GM23338 (cell line): ENCODE measurements around the gene EPHA3. TPM values are rescaled to one million over a fixed set of nuclear protein-coding genes. Genes with fewer than 3 reads are reported as not detected.

ENCODE experiments used
- ATAC-seq: fragments of 200-7000 bp; cut with Tn5 transposase; 3 replicates; pipeline ENCODE4 v1.9.1; 2020
- DNase-seq: peaks from one replicate; pipeline ENCODE4 v3.0.0-alpha.2; 2015; ENCODE audit warnings: low spot score
- H2AFZ ChIP-seq: fragments of 200-600 bp; sonication (generic); 2 replicates; pipeline ENCODE4 v1.8.0; 2016; ENCODE audit warnings: antibody characterized with exemption, mild to moderate bottlenecking, moderate library complexity
- H3F3A ChIP-seq: fragments of 200-600 bp; sonication (generic); replicated peaks from 2 replicates; pipeline ENCODE4 v1.8.0; 2017; ENCODE audit warnings: antibody characterized with exemption, mixed run types, low read depth
- H3K27ac ChIP-seq: fragments of 200-600 bp; sonication (generic); 2 replicates; pipeline ENCODE4 v1.6.1; 2016; ENCODE audit warnings: low read depth
- H3K27me3 ChIP-seq: fragments of 200-600 bp; sonication (generic); 2 replicates; pipeline ENCODE4 v1.8.0; 2016; ENCODE audit warnings: mild to moderate bottlenecking, mixed run types, moderate library complexity; ENCODE audit not compliant: insufficient read depth
- H3K36me3 ChIP-seq: fragments of 200-600 bp; sonication (generic); 2 replicates; pipeline ENCODE4 v1.8.0; 2016; ENCODE audit warnings: mild to moderate bottlenecking; ENCODE audit not compliant: insufficient read depth
- H3K4me1 ChIP-seq: fragments of 200-600 bp; sonication (generic); 2 replicates; pipeline ENCODE4 v1.8.0; 2016; ENCODE audit warnings: mild to moderate bottlenecking, moderate library complexity; ENCODE audit not compliant: insufficient read depth
- H3K4me2 ChIP-seq: fragments of 200-600 bp; sonication (generic); 2 replicates; pipeline ENCODE4 v1.7.1; 2017; ENCODE audit warnings: mixed run types
- H3K4me3 ChIP-seq: fragments of 200-600 bp; sonication (generic); 2 replicates; pipeline ENCODE4 v1.6.1; 2016; ENCODE audit warnings: mixed run types
- H3K79me2 ChIP-seq: fragments of 200-600 bp; sonication (generic); replicated peaks from 2 replicates; pipeline ENCODE4 v1.8.0; 2017; ENCODE audit warnings: mild to moderate bottlenecking; ENCODE audit not compliant: insufficient read depth
- H3K9me2 ChIP-seq: fragments of 200-600 bp; sonication (generic); 2 replicates; pipeline ENCODE4 v1.8.0; 2017; ENCODE audit not compliant: insufficient read depth
- H4K20me1 ChIP-seq: fragments of 200-600 bp; sonication (generic); replicated peaks from 2 replicates; pipeline ENCODE4 v1.8.0; 2017; ENCODE audit warnings: mild to moderate bottlenecking; ENCODE audit not compliant: insufficient read depth
- H3K27ac Mint-ChIP-seq: 2 replicates; pipeline ENCODE4 v1.8.0; 2020; ENCODE audit warnings: inconsistent platforms, mild to moderate bottlenecking, moderate library complexity, mixed read lengths
- H3K27me3 Mint-ChIP-seq: 3 replicates; pipeline ENCODE4 v1.8.0; 2022; ENCODE audit warnings: low read depth, mild to moderate bottlenecking, moderate library complexity, mixed read lengths, inconsistent platforms; ENCODE audit not compliant: insufficient read depth, poor library complexity
- H3K36me3 Mint-ChIP-seq: 3 replicates; pipeline ENCODE4 v1.8.0; 2021; ENCODE audit warnings: low read depth, mild to moderate bottlenecking, inconsistent platforms, moderate library complexity, mixed read lengths
- H3K4me1 Mint-ChIP-seq: 3 replicates; pipeline ENCODE4 v1.8.0; 2020; ENCODE audit warnings: mild to moderate bottlenecking, inconsistent platforms, mixed read lengths
- H3K4me3 Mint-ChIP-seq: 3 replicates; pipeline ENCODE4 v1.8.0; 2021; ENCODE audit warnings: moderate library complexity, mild to moderate bottlenecking, inconsistent platforms, mixed read lengths
- H3K9me3 Mint-ChIP-seq: 3 replicates; pipeline ENCODE4 v1.8.0; 2020; ENCODE audit warnings: moderate library complexity, mild to moderate bottlenecking, inconsistent platforms, mixed read lengths
- CREB1 ChIP-seq: fragments of 250-450 bp; sonication (Bioruptor Pico); IDR thresholded peaks from 2 replicates; pipeline ENCODE4 v1.5.0; 2020; ENCODE audit warnings: low read depth, mild to moderate bottlenecking, moderate library complexity
- JUNB ChIP-seq: IDR thresholded peaks from one replicate; pipeline ENCODE4 v1.6.1; 2016; ENCODE audit warnings: antibody characterized with exemption; ENCODE audit not compliant: unreplicated experiment
- NANOG ChIP-seq: IDR thresholded peaks from 2 replicates; pipeline ENCODE4 v1.6.1; 2016; ENCODE audit warnings: antibody characterized with exemption, borderline replicate concordance
- POLR2AphosphoS5 ChIP-seq: IDR thresholded peaks from 2 replicates; pipeline ENCODE4 v1.6.1; 2016; ENCODE audit warnings: antibody characterized with exemption, low read depth
- REST ChIP-seq: IDR thresholded peaks from one replicate; pipeline ENCODE4 v1.6.1; 2018; ENCODE audit warnings: antibody characterized with exemption; ENCODE audit not compliant: unreplicated experiment
- ZNF331 ChIP-seq: fragments of 250-450 bp; sonication (Bioruptor Pico); IDR thresholded peaks from 2 replicates; pipeline ENCODE4 v1.5.0; 2020; ENCODE audit warnings: low read depth, mild to moderate bottlenecking, moderate library complexity
- polyA plus RNA-seq: library from polyadenylated mRNA; unstranded; fragments of >200 nt; fragmentation: Nextera tagmentation; extraction: Ambion mirVana; gene quantifications from 2 replicates; pipeline ENCODE4 v1.2.1, GENCODE V29; 2016
- total RNA-seq: library from RNA; depleted of rRNA; stranded (reverse); fragments of >200 nt; shearing (Covaris generic); gene quantifications from 2 replicates; pipeline ENCODE4 v1.2.3, GENCODE V29; 2014
- TF ChIP-seq, protein P1 (sequence below), 2 experiments: fragments of 200-600 bp in 1 of 2; sonication (generic) in 1 of 2; conservative IDR thresholded peaks; 2 replicates each; pipeline versions ENCODE4 v1.5.1 to v1.6.1; 2016 to 2017; ENCODE audit warnings: antibody characterized with exemption in 2 of 2, low read depth in 2 of 2, mild to moderate bottlenecking in 2 of 2, moderate library complexity in 1 of 2

Gene EPHA3
- total and polyA plus RNA-seq, 2 experiments from 2014 or later: 0.05 to 0.21 TPM

DNA sequence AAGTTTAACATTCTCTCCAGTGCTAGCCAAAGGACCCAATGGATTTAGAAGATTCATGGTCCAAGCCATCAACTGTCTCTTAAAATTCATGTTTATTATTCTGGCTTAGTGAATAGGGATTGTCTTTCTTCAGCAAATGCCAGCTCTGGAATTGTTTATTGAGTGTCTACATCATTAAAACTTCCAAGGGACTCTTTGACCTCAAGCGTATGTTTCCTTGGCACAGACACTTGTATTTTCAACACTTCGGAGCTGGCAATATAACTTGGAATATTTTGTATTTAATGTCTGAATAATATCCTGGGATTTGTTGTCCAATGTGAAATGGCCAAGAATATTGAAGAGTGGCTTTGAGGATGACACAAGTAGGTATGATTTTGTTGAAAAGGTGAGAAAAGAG, 204.2 kb downstream of the EPHA3 start (continued):
- no peak for TF ChIP-seq POLR2AphosphoS5
- TF ChIP-seq ZNF331 (CRISPR knock-in tag): no peak
- TF ChIP-seq, protein P1, sequence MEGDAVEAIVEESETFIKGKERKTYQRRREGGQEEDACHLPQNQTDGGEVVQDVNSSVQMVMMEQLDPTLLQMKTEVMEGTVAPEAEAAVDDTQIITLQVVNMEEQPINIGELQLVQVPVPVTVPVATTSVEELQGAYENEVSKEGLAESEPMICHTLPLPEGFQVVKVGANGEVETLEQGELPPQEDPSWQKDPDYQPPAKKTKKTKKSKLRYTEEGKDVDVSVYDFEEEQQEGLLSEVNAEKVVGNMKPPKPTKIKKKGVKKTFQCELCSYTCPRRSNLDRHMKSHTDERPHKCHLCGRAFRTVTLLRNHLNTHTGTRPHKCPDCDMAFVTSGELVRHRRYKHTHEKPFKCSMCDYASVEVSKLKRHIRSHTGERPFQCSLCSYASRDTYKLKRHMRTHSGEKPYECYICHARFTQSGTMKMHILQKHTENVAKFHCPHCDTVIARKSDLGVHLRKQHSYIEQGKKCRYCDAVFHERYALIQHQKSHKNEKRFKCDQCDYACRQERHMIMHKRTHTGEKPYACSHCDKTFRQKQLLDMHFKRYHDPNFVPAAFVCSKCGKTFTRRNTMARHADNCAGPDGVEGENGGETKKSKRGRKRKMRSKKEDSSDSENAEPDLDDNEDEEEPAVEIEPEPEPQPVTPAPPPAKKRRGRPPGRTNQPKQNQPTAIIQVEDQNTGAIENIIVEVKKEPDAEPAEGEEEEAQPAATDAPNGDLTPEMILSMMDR (conservative IDR thresholded peaks at IDR 0.05; ENCODE audit: low read depth in 2 of 2): no peak
- no peak for TF ChIP-seq JUNB

- DNase-seq (no peak), ATAC-seq (no peak)
- Mint-ChIP-seq H3K4me3 (no peak overlapping the region), H3K27ac (no peak overlapping the region), H3K36me3 (no peaks in the 10 kb centered on the region), H3K27me3 (no peaks in the 10 kb centered on the region), H3K9me3 (no peaks in the 10 kb centered on the region), H3K4me1 (no peaks in the 10 kb centered on the region)
- no peak overlapping the region for H3K27ac ChIP-seq
- no peaks in the 10 kb centered on the region for H3F3A ChIP-seq
- no peaks in the 10 kb centered on the region for H3K4me1 ChIP-seq
- TF ChIP-seq POLR2AphosphoS5 (no peak), JUNB (no peak)
- H3K4me3 ChIP-seq: no peak overlapping the region
- no peaks in the 10 kb centered on the region for H3K36me3 ChIP-seq
- no peaks in the 10 kb centered on the region for H3K79me2 ChIP-seq
- H3K4me2 ChIP-seq: no peak overlapping the region
- H3K9me2 ChIP-seq: no peaks in the 10 kb centered on the region
- no peak overlapping the region for H2AFZ ChIP-seq
- no peaks in the 10 kb centered on the region for H3K27me3 ChIP-seq
- H4K20me1 ChIP-seq: no peaks in the 10 kb centered on the region
Observed at GRCh38 chr3:89312141-89312540, 204.7 kb downstream of the EPHA3 start.

DNA sequence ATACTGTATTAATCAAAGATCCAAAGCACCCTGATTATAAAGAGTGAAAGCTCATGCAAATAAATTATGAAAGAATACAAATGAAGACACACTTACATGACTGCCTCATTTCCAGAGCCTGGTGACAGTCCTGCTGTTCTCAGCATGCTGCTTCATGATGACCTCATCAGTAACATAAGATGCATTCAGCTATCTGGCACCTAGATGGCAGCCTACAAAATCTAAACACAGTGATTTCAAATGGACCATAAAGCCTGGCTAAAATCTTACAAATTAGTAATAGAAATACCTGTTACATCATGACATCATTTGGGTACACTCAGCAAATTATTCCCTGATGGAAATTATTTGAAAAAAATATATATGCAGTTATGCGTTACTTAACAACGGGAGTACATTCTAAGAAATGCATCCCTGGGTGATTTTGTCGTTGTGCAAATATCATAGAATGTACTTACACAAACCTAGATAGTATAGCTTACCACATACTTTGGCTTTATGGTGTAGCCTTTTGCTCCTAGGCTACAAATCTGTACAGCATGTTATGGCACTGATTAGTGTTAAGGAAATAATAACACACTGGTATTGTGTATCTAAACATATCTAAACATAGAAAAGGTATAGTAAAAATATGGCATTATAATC, 207.2 kb downstream of the EPHA3 start:
- no peak overlapping the region for H3K4me2 ChIP-seq
- no peak overlapping the region for H3K27ac ChIP-seq
- H3K27ac Mint-ChIP-seq: no peak overlapping the region
- no peaks in the 10 kb centered on the region for H3F3A ChIP-seq
- no peaks in the 10 kb centered on the region for H3K27me3 Mint-ChIP-seq
- H3K9me2 ChIP-seq: no peaks in the 10 kb centered on the region
- ATAC-seq: peak; percentile 71
- no peaks in the 10 kb centered on the region for H3K9me3 Mint-ChIP-seq
- H3K4me3 ChIP-seq: no peak overlapping the region
- no peaks in the 10 kb centered on the region for H3K4me1 Mint-ChIP-seq
- no peaks in the 10 kb centered on the region for H3K27me3 ChIP-seq
- no peaks in the 10 kb centered on the region for H3K79me2 ChIP-seq
- no peak for TF ChIP-seq NANOG
- no peak for TF ChIP-seq REST
- TF ChIP-seq, protein P1 (conservative IDR thresholded peaks at IDR 0.05; ENCODE audit: low read depth in 2 of 2): peak; percentile 46 to 57
- peak; percentile 72 for TF ChIP-seq CREB1 (CRISPR knock-in tag)
- H3K4me3 Mint-ChIP-seq: no peak overlapping the region
- H2AFZ ChIP-seq: no peak overlapping the region
- peak; percentile 65 for DNase-seq
- H3K36me3 ChIP-seq: no peaks in the 10 kb centered on the region
- no peaks in the 10 kb centered on the region for H4K20me1 ChIP-seq
- H3K4me1 ChIP-seq: no peaks in the 10 kb centered on the region
- H3K36me3 Mint-ChIP-seq: no peaks in the 10 kb centered on the region
